ENCODE measurements around the gene C1orf50. TPM values are rescaled to one million over a fixed set of nuclear protein-coding genes. Genes with fewer than 3 reads are reported as not detected.

Gene C1orf50
- total and polyA plus RNA-seq, 2 donors from 2014 or later, result 7.5 to 14.6 TPM

DNA sequence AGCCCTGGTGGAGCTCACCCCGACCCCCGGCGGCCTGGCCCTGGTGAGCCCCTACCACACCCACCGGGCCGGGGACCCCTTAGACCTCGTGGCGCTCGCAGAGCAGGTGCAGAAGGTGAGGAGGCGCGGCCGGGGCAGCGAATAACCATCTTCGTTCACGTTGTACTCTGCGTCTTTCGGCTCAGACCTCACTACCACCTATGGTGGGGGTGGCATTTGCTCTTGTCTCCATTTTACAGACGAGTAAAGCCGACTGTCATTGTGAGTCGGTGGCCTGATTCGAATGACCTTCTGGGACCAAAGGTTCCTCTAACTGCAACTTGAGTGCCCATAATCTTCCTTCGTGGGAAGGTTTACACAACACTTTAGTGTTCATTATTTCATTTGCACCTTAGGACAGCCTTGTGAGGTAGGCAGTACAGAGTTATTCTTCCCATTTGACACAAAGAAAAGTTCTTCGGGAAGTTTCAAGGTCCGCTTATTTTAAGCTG lies 506 bp downstream of the C1orf50 start:
- intact Hi-C loops (cut with DNase I), result no loop called here
- no peaks in the 10 kb centered on the region for H3K27me3 ChIP-seq (ENCODE audit: control insufficient read depth, insufficient read depth, low read length)
- no peaks in the 10 kb centered on the region for H3K36me3 ChIP-seq (ENCODE audit: control insufficient read depth in 2 of 3, insufficient read depth in 3 of 3, low read length in 3 of 3)
- H3K9ac ChIP-seq (ENCODE audit: low read length in 3 of 3), result peak overlapping the region; percentile 74 to 87 (median 81)
- FAIRE-seq, result no peak
- peaks cover 0 to 8% (median 0%) of the 10 kb centered on the region in 3 donors for H3K4me1 ChIP-seq (ENCODE audit: control insufficient read depth in 2 of 3, insufficient read depth in 2 of 3, low read depth in 1 of 3, low read length in 3 of 3)
- DNase-seq, result no peak
- peak overlapping the region; percentile 82 to 89 (median 89) for H3K4me3 ChIP-seq (ENCODE audit: low read length in 3 of 3)
- peak overlapping the region; percentile 73 to 74 for H3K27ac ChIP-seq (ENCODE audit: low read depth in 2 of 2, low read length in 2 of 2)
- no peaks in the 10 kb centered on the region for H3K9me3 ChIP-seq (ENCODE audit: control insufficient read depth in 2 of 3, insufficient read depth in 1 of 3, low read length in 3 of 3)
- TF ChIP-seq, protein P1, sequence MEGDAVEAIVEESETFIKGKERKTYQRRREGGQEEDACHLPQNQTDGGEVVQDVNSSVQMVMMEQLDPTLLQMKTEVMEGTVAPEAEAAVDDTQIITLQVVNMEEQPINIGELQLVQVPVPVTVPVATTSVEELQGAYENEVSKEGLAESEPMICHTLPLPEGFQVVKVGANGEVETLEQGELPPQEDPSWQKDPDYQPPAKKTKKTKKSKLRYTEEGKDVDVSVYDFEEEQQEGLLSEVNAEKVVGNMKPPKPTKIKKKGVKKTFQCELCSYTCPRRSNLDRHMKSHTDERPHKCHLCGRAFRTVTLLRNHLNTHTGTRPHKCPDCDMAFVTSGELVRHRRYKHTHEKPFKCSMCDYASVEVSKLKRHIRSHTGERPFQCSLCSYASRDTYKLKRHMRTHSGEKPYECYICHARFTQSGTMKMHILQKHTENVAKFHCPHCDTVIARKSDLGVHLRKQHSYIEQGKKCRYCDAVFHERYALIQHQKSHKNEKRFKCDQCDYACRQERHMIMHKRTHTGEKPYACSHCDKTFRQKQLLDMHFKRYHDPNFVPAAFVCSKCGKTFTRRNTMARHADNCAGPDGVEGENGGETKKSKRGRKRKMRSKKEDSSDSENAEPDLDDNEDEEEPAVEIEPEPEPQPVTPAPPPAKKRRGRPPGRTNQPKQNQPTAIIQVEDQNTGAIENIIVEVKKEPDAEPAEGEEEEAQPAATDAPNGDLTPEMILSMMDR (IDR thresholded peaks at IDR 0.05; ENCODE audit: borderline replicate concordance, extremely low read depth, insufficient read depth), result no peak

DNA sequence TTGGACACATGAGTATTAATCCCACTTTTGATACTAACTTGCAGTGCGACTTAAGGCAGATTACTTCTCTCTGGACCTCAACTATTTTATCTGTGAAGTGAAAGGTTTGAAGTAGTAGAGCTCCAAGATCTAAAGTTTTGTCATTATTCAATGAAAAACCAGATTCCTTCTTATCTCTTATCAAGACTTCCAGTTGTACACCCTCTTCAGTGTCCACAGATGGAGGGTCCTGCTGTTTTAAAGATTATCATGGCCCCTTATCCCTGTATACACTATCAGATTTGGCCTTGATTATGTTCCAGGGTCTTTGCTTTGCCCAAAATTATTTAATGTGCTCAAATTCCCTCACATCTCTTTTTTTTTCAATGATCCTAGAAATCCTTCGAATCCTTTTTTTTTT lies 1.1 kb downstream of the C1orf50 start:
- no peak for FAIRE-seq
- H3K27ac ChIP-seq (ENCODE audit: low read depth in 2 of 2, low read length in 2 of 2), result no peak overlapping the region
- intact Hi-C loops (cut with DNase I), result no loop called here
- H3K36me3 ChIP-seq (ENCODE audit: control insufficient read depth in 2 of 3, insufficient read depth in 3 of 3, low read length in 3 of 3), result no peaks in the 10 kb centered on the region
- no peak for DNase-seq
- TF ChIP-seq, protein P1 (IDR thresholded peaks at IDR 0.05; ENCODE audit: borderline replicate concordance, extremely low read depth, insufficient read depth), result no peak
- no peaks in the 10 kb centered on the region for H3K9me3 ChIP-seq (ENCODE audit: control insufficient read depth in 2 of 3, insufficient read depth in 1 of 3, low read length in 3 of 3)
- H3K4me1 ChIP-seq (ENCODE audit: control insufficient read depth in 2 of 3, insufficient read depth in 2 of 3, low read depth in 1 of 3, low read length in 3 of 3), result peaks cover 0 to 8% (median 0%) of the 10 kb centered on the region in 3 donors
- peak overlapping the region in 2 of 3 donors; percentile 81 to 87 for H3K9ac ChIP-seq (ENCODE audit: low read length in 3 of 3)
- peak overlapping the region; percentile 82 to 89 (median 89) for H3K4me3 ChIP-seq (ENCODE audit: low read length in 3 of 3)
- no peaks in the 10 kb centered on the region for H3K27me3 ChIP-seq (ENCODE audit: control insufficient read depth, insufficient read depth, low read length)

DNA sequence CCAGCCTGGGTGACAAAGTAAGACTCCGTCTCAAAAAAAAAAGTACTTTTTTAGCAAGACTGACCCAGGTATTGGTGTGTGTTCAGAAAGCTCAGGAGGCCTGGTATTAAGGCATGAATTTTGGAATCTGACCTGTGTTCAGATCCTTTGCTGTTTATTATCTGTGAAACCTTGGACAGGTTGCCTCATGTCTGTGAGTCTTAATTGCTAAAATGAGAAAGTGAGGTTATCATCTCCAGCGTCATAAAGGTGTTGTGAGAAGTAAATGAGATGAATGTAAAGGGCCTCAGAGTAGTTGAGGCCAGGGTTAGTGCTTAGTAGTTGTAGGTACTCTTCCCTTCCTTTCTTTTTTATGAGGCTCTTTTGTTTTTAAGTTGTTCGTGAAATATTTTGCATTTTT lies 2.8 kb downstream of the C1orf50 start:
- no peak overlapping the region for H3K9ac ChIP-seq (ENCODE audit: low read length in 3 of 3)
- TF ChIP-seq, protein P1 (IDR thresholded peaks at IDR 0.05; ENCODE audit: borderline replicate concordance, extremely low read depth, insufficient read depth), result no peak
- DNase-seq (no peak), FAIRE-seq (no peak)
- no peak overlapping the region for H3K4me3 ChIP-seq (ENCODE audit: low read length in 3 of 3)
- H3K27me3 ChIP-seq (ENCODE audit: control insufficient read depth, insufficient read depth, low read length), result no peaks in the 10 kb centered on the region
- intact Hi-C loops (cut with DNase I), result no loop called here
- H3K4me1 ChIP-seq (ENCODE audit: control insufficient read depth in 2 of 3, insufficient read depth in 2 of 3, low read depth in 1 of 3, low read length in 3 of 3), result peaks cover 0 to 5% (median 0%) of the 10 kb centered on the region in 3 donors
- H3K36me3 ChIP-seq (ENCODE audit: control insufficient read depth in 2 of 3, insufficient read depth in 3 of 3, low read length in 3 of 3), result peaks cover 0 to 6% (median 3%) of the 10 kb centered on the region in 3 donors
- H3K27ac ChIP-seq (ENCODE audit: low read depth in 2 of 2, low read length in 2 of 2), result no peak overlapping the region
- no peaks in the 10 kb centered on the region for H3K9me3 ChIP-seq (ENCODE audit: control insufficient read depth in 2 of 3, insufficient read depth in 1 of 3, low read length in 3 of 3)

DNA sequence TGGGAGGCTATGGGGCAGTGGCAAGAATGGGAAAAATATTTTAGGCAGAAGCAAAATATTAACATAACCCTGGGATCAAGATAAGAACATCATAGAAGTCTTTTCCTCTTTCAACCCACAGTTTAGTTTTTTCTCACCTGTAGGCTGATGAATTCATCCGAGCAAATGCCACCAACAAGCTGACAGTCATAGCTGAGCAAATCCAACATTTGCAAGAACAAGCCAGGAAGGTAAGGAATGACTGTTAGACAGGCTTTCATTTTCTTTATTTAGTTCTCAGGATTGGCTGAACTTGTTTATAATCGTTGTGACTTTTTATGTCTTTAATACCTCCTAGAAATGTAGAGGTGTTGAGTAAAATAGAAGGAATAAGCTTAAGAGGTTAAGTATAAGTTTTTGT lies 6.4 kb downstream of the C1orf50 start:
- no peak overlapping the region for H3K4me3 ChIP-seq (ENCODE audit: low read length in 3 of 3)
- no peak for FAIRE-seq

More for the DNA sequence above, 6.4 kb downstream of the C1orf50 start:
- H3K36me3 ChIP-seq (ENCODE audit: control insufficient read depth in 2 of 3, insufficient read depth in 3 of 3, low read length in 3 of 3), result peaks cover 2 to 22% (median 15%) of the 10 kb centered on the region in 3 donors
- H3K27me3 ChIP-seq (ENCODE audit: control insufficient read depth, insufficient read depth, low read length), result no peaks in the 10 kb centered on the region
- H3K27ac ChIP-seq (ENCODE audit: low read depth in 2 of 2, low read length in 2 of 2), result no peak overlapping the region
- no peaks in the 10 kb centered on the region for H3K9me3 ChIP-seq (ENCODE audit: control insufficient read depth in 2 of 3, insufficient read depth in 1 of 3, low read length in 3 of 3)
- H3K4me1 ChIP-seq (ENCODE audit: control insufficient read depth in 2 of 3, insufficient read depth in 2 of 3, low read depth in 1 of 3, low read length in 3 of 3), result no peaks in the 10 kb centered on the region
- TF ChIP-seq, protein P1 (IDR thresholded peaks at IDR 0.05; ENCODE audit: borderline replicate concordance, extremely low read depth, insufficient read depth), result no peak
- no peak overlapping the region for H3K9ac ChIP-seq (ENCODE audit: low read length in 3 of 3)
- no peak for DNase-seq
- intact Hi-C loops (cut with DNase I), result no loop called here
